ENCODE measurements around the gene HIRIP3.
"Not testable (repeated sequence)": the region's sequence is repeated elsewhere in the genome, so short reads cannot be mapped to it uniquely, and the experiment has no call there.

Gene HIRIP3

GRCh38 chr16:29962344-29962994, 32.9 kb downstream of the HIRIP3 start:
- Histone ChIP-seq H3K4me3 (peak overlapping the region; percentile 79), H3K9ac (peak overlapping the region; percentile 85), H4K20me1 (no peaks in the 10 kb centered on the region), H3K36me3 (peaks cover 20% of the 10 kb centered on the region), H3K27me3 (no peaks in the 10 kb centered on the region), H3K4me2 (peak overlapping the region; percentile 99), H3K27ac (peak overlapping the region; percentile 88), H3K9me3 (no peaks in the 10 kb centered on the region), H3K4me1 (peaks cover 20% of the 10 kb centered on the region)
- no peak for TF ChIP-seq Cebpa-rat (IDR thresholded peaks at IDR 0.05)

DNA sequence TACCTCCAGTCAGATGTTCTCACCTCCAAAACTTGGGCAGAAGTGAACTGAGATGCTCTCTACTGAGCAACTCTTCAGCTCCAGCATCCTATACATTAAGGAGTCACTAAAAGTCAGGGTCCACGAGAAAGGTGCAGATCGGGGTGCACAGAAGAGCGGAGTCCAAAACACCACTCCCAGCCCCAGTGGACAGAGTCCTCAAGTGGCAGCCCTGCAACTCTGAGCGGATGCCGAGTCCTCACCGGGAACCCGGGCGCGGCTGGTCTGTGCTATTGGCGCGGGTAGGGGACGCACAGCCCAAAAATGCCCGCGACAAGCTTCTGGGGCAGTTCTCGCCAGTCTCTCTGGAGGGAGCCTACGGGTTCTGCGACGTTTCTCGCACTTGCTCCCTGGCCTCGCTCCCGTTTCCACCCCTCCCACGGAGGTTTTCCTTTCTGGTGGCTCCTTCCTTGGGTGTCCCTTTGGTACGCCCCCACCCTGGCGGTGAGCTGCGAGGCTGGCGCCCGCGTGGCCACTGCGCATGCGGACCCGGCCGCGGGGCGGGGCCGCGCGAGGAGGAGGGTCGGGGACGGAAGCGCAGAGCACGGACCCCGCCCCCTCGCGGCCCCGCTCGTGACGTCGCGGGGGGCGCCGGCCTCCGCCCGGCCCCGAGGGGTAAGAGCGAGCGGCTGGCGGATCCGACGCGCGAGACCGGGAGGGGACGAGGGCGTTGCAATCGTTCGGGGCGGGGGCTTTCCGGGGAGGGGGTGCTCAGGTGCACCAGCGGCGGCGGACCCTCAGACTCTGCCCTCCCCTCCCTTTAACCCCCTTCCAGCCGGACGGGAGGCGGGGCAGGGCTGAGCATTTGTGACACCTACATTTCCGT, 33.7 kb downstream of the HIRIP3 start, which contains the start of gene TMEM219:
Gene TMEM219 (plus strand): TSS at position 601 of the 865 bp plus-strand sequence. CDS start 1,065 bp downstream, outside the sequence.
- peaks cover 15% of the 10 kb centered on the region; the same call in 1 of the 2 replicates for H3K36me3 ChIP-seq
- peaks cover 20% of the 10 kb centered on the region for H3K4me1 ChIP-seq
- peak within 1 kb of the TSS; percentile 85 for H3K9ac ChIP-seq
- H3K27ac ChIP-seq, result peak within 1 kb of the TSS; percentile 88
- TF ChIP-seq Cebpa-rat (IDR thresholded peaks at IDR 0.05), result no peak
- H3K4me2 ChIP-seq, result peak within 1 kb of the TSS; percentile 99
- H3K27me3 ChIP-seq, result no peaks in the 10 kb centered on the region
- H3K9me3 ChIP-seq, result no peaks in the 10 kb centered on the region
- no peaks in the 10 kb centered on the region for H4K20me1 ChIP-seq
- H3K4me3 ChIP-seq, result peak within 1 kb of the TSS; percentile 79

DNA sequence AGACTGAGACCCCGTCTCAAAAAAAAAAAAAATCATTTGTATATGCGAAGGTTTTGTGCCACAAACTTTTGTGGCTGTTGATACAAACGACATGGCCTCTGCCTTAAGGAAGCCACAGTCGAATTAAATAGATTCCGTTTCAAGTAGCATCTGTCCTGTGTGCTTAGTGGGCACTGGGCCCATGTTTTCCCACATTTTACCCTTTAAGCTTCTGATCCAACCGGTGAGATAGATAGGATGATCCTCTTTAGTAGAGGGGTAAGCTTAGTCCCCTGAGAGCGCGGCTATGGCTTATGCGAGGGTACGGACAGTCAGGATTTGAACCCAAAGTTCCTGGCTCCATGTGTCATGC, 34.3 kb downstream of the HIRIP3 start:
- Histone ChIP-seq H3K9me3 (no peaks in the 10 kb centered on the region), H4K20me1 (no peaks in the 10 kb centered on the region), H3K27me3 (no peaks in the 10 kb centered on the region), H3K4me2 (peak overlapping the region; percentile 99), H3K4me3 (peak overlapping the region; percentile 79), H3K27ac (peak overlapping the region; percentile 88; the same call in 1 of the 2 replicates), H3K36me3 (peaks cover 15% of the 10 kb centered on the region; the same call in 1 of the 2 replicates), H3K9ac (peak overlapping the region; percentile 85), H3K4me1 (peaks cover 20% of the 10 kb centered on the region)
- TF ChIP-seq Cebpa-rat (IDR thresholded peaks at IDR 0.05), result no peak

- H3K4me1 ChIP-seq, result peaks cover 20% of the 10 kb centered on the region
- H3K27me3 ChIP-seq, H3K9ac ChIP-seq, H3K27ac ChIP-seq, H4K20me1 ChIP-seq, H3K4me2 ChIP-seq, H3K9me3 ChIP-seq, H3K36me3 ChIP-seq, H3K4me3 ChIP-seq: not testable (repeated sequence)
These were observed 35.6 kb downstream of the HIRIP3 start for GRCh38 chr16:29959821-29960220.

- Histone ChIP-seq H3K4me2 (no peak overlapping the region), H3K27ac (no peak overlapping the region), H3K36me3 (0 out of 2 replicates have a peak, but pooled peaks cover 5% of the 10 kb centered on the region), H3K9ac (no peak overlapping the region), H3K27me3 (no peaks in the 10 kb centered on the region), H3K9me3 (no peaks in the 10 kb centered on the region), H3K4me3 (no peak overlapping the region), H3K4me1 (peaks cover 20% of the 10 kb centered on the region), H4K20me1 (no peaks in the 10 kb centered on the region)
- no peak for TF ChIP-seq Cebpa-rat (IDR thresholded peaks at IDR 0.05)
These were observed 36.1 kb downstream of the HIRIP3 start for GRCh38 chr16:29959293-29959692.

GRCh38 chr16:29958756-29959155, 36.7 kb downstream of the HIRIP3 start:
- Histone ChIP-seq H3K27ac (no peak overlapping the region), H3K36me3 (0 out of 2 replicates have a peak, but pooled peaks cover 5% of the 10 kb centered on the region), H3K9ac (no peak overlapping the region), H3K4me1 (peaks cover 20% of the 10 kb centered on the region), H3K4me2 (no peak overlapping the region), H4K20me1 (no peaks in the 10 kb centered on the region), H3K9me3 (no peaks in the 10 kb centered on the region), H3K4me3 (no peak overlapping the region), H3K27me3 (no peaks in the 10 kb centered on the region)
- no peak for TF ChIP-seq Cebpa-rat (IDR thresholded peaks at IDR 0.05)

GRCh38 chr16:29951625-29952365, 43.6 kb downstream of the HIRIP3 start:
- peaks cover 21% of the 10 kb centered on the region for H3K9me3 ChIP-seq
- no peaks in the 10 kb centered on the region for H3K4me1 ChIP-seq
- no peaks in the 10 kb centered on the region for H3K27me3 ChIP-seq
- no peaks in the 10 kb centered on the region for H3K36me3 ChIP-seq
- H3K4me3 ChIP-seq, result no peak overlapping the region
- no peak for TF ChIP-seq Cebpa-rat (IDR thresholded peaks at IDR 0.05)
- no peaks in the 10 kb centered on the region for H4K20me1 ChIP-seq
- H3K4me2 ChIP-seq, result no peak overlapping the region
- no peak overlapping the region for H3K9ac ChIP-seq
- H3K27ac ChIP-seq, result no peak overlapping the region

DNA sequence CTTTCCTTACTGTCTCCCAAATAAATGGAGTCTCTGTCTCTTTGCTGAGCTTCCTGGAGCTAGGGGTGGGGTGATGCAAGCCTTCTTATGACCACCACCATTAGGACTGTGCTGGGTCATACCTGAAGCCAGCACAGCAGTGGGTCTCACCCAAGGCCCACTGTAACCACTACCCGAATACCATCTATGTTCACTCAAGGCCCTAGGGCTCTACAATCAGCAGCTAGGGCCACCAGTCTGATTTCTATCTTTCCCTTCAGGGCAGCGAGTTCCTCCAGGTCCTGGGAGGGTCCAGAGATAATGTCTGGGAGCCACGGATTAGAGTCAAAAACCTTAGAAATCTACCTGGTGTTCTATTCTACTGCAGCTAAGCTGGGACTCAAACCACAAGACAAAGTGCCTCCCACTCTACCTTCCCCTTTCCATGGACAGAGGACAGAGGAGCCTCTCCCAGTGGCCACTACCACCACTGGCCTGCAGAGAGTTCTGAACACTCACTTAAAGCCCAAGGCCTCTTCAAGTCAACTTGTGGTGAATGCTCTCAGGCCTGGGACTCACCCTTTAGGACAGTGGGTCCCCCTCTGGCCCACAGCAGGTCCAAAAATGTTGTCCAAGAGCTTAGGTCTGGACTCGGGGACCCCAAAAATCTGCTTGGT, 44.5 kb downstream of the HIRIP3 start:
- Histone ChIP-seq H4K20me1 (no peaks in the 10 kb centered on the region), H3K4me1 (no peaks in the 10 kb centered on the region), H3K27ac (no peak overlapping the region), H3K27me3 (no peaks in the 10 kb centered on the region), H3K4me2 (no peak overlapping the region), H3K4me3 (no peak overlapping the region), H3K9ac (no peak overlapping the region), H3K36me3 (no peaks in the 10 kb centered on the region), H3K9me3 (peaks cover 21% of the 10 kb centered on the region)
- TF ChIP-seq Cebpa-rat (IDR thresholded peaks at IDR 0.05), result no peak

- Histone ChIP-seq H3K36me3 (no peaks in the 10 kb centered on the region), H4K20me1 (no peaks in the 10 kb centered on the region), H3K27me3 (no peaks in the 10 kb centered on the region), H3K4me2 (no peak overlapping the region), H3K9ac (no peak overlapping the region), H3K27ac (no peak overlapping the region), H3K4me3 (no peak overlapping the region), H3K9me3 (peaks cover 21% of the 10 kb centered on the region), H3K4me1 (0 out of 2 replicates have a peak, but pooled peaks cover 10% of the 10 kb centered on the region)
- no peak for TF ChIP-seq Cebpa-rat (IDR thresholded peaks at IDR 0.05)
These were observed 47.5 kb downstream of the HIRIP3 start for GRCh38 chr16:29947897-29948296.

Data from BLaER1 (cell line).